Renal pelvis (tissue), 4 donors: ENCODE data around the gene PIPOX. TPM values are rescaled to one million over a fixed set of nuclear protein-coding genes. Genes with fewer than 3 reads are reported as not detected.

ENCODE experiments used
- DNase-seq: peaks from one replicate; pipeline ENCODE4 v3.0.0-alpha.2; 2013
- polyA plus RNA-seq, 3 donors: library from polyadenylated mRNA; unstranded; fragments of 120-200 nt; gene quantifications; one replicate each; pipeline ENCODE4 v1.2.1, GENCODE V29; 2013; ENCODE audit not compliant: insufficient read length in 3 of 3

PIPOX gene
- polyA plus RNA-seq, 3 donors: 8.9 to 11.9 (median 11.0) TPM

DNA sequence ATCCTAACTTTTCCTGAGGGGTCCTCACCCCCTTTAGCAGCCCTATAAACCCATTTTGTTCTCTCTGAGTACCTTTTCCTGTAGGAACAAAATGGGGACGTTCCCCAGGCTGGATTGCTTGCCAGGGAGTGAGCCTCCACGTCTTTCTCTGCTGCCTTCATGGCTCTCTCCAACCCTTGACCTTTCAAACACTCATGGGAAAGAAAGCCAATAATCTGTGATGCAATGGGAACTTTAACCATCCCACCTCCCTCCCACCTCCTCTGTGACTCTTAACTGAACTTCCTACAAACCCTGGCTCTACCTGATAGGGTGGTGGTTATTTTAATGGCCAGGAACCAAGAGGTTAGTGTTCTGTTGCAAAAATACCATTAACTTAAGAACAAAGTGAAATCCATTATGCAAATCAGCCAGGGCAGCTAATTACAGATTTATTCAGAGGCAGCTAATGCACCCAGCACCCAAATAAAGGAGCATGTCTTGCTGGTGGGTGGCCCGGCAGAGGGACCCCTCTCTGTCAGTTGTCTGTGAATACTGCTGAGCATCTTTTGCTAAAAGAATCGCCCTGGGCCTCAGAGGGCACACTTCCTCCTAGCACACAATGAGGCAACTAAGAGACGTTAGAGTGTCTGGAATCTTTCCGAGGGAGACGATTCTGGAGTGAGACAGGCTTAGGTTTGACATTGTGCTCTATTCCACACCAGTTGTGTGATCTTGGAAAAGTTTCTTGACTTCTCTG lies 3.0 kb downstream of the PIPOX start:
- DNase-seq: no peak

DNA sequence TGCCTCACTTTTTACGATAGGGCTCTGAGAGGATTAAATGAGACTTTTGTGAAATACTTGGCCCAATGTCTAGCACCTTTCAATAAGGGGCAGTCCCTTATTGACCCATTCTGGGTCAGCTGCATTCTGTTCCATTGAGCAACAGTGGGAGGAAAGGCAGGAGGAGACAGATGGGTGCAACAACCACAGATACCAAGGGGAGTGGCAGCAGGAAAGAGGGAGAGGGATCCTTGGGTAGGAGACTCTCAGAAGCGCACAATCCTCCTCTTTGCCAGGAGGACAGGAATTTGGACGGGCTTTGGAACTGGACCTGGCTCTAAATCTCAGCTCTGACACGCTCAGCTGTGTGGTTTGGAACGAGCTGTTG lies 3.5 kb downstream of the PIPOX start:
- no peak for DNase-seq

DNA sequence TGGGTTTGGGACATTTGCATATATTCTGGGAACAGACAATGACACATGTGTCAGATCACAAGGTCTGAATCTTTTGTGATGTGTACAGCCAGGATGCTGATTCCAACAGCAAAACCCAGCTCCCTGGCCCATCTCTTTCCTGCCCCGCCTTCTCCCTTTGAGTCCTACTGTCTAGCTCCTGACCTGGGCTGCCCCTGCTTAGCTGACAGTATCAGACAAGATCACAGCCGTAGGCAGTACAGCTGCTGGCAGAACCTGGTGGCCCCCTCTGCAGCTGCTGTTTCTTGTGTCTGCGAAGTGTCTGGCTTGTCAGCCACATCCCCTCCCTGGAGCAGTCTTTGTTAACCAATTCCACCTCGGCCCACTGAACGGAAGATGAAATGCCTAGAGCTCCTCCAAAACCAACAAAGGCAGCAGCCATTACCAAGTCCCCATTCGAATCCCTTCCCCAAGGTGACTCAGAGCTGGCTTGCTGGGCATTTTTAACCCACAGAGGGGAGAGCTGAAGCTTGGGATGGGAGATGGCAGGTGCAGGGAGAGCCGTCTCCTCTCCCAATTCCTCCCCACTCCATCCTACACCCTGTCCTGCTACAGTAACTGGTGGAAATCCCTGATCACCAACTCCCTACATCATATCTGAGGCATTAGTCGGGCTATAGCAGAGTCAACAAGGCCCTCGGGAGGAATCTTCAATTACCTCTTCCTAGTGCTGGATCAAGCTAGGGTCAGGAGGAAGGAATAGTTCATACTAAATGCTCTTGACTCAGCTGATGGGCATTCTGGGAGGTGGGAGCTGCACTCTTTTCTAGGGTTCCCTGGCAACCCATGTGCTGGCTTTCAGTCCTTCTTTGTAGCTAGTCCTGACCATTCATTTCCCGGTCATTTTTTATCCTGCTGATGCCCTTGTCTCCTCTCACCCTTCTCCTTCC lies 5.8 kb downstream of the PIPOX start:
- no peak for DNase-seq

DNA sequence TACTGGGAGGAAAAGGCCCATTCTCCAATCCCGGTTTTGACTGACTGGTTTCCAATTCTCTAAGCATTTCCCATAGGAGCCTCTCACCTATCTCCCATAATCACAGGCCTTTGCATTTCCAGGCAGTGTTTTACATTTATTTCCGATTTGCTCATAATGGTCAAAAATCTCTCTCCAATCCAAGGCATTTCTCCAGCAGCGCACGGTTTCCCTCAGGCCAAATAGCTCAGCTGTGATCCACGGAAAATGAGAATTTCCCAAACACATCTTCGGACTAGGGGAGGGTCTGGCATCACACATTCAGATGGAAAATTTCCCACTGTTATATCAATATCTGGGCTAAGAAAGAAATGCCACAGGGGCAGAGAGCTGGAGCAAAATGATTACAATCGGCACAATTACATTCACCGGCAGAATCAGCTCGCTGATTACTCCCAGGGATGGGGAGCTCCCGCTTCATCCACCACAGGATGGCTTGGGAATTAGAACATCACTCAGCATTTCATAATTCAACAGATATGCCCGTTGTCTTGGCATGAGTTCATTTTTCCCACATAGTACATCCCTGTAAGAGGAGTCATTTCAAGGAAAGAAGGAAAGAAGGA lies 6.7 kb downstream of the PIPOX start:
- DNase-seq: no peak

DNA sequence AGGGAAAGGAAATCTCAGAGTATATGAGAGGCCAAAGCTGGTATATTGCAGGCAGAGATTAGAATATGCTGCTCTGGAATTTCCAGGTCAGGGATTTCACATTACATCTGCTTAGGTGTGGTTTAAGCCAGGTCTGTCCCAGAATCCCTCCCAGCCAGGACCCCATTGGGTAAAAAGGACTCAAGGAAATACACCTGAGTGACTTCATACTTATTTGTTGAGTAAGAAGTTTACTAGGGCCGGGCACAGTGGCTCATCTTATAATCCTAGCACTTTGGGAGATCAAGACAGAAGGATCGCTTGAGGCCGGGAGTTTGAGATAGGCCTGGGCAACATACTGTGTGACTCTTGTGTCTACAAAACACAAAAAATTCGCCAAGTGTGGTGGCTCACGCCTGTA lies 7.2 kb downstream of the PIPOX start:
- DNase-seq: no peak

DNA sequence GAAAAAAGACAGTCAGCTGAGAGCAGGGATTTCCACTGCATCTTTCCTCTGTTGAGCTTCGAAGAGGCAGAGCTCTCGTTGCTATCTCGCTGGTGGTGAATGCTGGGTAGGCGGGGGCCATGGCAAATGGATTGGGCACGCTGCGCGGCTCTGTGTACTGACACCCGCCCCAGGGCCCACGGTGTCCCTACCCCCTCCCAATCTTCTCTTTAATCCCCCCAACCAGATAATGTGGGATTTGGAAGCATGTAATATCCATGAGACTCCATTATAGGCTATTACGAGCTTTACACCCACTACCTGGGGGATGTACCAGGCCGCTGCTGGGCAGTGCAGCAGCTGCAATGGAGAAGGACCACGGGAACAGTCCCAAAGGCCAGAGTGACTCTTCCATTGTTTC lies 8.3 kb downstream of the PIPOX start:
- DNase-seq: no peak

DNA sequence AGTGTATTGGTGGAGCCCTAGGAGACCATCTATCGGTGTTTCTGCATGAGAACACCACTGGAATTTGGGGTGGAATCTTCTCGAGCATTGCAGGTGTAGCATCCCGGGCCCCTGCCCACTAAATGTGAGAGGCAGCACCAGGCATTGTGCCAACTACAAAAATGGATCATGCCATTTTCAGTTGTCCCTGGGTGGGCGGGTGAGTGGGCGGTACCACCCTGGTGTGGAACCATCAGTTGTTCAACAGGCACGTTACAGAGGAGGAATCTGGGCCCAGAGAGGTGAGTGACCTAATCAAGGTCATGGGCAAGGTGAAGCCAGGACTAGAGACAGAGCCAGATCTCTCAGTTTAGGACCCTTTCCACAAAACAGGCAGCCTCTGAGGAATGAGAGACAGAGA lies 8.8 kb downstream of the PIPOX start:
- no peak for DNase-seq

DNA sequence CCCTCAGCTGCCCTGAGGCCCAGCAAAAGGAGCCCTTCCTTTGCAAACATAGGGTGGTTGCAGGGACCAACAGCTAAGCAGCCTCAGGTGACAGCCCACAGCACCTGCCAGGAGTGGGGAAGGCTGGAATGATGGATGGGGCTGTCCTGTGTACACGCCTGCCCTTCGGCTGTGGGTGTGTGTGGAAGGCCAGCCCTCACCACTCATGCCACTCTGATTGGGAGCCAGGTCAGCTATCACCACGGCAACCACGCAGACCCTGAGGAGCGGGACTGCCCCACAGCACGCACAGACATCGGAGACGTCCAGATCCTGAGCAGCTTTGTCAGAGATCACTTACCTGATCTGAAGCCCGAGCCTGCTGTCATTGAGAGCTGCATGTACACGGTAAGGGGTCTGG lies 11.9 kb downstream of the PIPOX start:
- DNase-seq: no peak

DNA sequence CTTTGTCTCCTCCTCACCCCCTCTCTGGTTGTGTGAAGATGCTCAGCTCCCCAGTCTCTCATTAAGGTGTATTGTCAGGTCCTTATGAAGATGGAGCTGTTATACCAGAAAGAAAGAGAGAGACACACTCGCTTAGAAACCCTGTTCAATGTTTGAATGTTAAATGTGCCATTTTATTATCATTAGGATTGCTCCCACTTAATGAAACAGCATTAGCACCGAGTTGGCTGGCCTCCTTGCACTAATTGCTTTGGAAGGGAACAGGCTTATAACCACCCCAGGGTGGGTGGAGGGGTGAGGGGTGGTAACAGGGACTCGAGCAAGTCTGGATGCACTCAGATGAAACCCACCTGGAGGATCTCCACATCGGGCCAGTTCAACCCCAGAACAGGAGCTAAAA lies 14.4 kb downstream of the PIPOX start:
- no peak for DNase-seq

DNA sequence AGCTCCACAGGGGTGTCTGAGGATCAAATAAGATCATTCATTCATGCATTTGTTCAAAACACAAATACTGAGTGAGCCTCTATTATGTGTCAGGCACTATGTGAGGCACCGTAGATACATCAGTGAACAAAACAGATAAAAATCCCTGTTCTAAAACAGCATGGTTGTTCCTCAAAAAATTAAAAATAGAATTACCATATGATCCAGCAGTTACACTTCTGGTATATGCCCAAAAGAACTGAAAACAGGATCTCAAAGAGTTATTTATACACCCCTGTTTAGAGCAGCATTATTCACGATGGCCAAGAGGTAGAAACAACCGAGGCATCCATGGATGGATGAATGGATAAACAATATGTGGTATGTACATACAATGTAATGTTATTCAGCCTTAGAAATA lies 15.4 kb downstream of the PIPOX start:
- DNase-seq: no peak

DNA sequence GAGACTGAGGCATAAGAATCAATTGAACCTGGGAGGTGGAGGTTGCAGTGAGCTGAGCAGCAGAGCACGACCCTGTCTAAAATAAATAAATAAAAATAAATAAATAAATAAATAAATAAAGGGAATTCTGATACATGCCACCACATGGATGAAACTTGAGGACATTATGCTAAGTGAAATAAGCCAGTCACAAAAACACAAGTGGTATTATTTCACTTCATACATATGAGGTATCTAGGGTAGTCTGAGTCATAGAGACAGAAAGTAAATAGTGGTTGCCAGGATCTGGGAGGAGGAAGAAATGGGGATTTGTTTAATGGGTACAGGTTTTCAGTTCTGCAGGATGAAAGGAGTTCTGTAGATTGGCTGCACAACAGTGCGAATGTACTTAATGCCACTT lies 16.3 kb downstream of the PIPOX start:
- DNase-seq: no peak

DNA sequence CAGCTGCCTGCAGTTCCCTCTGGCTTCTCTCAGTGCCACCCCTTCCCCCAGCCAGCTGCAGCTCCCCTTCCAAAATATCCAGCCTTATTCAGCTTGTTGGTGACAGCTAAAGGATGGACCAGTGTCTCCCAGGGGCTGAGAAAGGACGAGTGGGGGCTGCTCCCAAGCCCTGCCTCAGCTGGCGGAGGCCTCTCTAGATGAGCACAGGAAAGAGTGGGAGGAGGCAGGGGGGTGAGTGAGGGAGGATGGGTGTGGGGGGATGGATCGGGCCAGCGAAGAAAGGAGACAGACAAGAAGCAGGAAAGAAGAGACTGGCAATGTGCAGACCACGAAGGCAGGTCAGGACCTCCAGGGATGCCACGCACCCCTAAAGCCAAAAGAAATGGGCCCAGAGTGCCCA lies 17.5 kb downstream of the PIPOX start:
- no peak for DNase-seq

DNA sequence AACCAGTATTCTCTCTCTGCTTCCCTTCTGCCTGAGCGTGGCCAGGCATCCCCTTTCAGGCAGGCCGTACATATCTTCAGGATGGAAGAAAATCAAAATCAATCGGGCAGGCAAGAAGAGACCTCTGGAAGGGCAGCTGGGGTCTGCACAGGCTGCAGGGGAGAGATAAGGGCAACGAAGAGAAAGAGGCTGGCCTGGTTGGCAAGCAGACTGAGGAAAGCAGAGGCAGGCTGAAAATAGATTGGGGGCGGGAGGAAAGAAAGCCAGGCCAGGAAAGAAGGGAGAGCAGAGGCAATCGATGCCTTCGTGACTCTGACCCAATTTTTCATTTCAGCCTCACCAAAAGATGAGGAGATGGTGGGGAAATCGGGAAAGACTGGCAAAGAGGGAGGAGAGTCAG lies 18.1 kb downstream of the PIPOX start:
- DNase-seq: no peak

DNA sequence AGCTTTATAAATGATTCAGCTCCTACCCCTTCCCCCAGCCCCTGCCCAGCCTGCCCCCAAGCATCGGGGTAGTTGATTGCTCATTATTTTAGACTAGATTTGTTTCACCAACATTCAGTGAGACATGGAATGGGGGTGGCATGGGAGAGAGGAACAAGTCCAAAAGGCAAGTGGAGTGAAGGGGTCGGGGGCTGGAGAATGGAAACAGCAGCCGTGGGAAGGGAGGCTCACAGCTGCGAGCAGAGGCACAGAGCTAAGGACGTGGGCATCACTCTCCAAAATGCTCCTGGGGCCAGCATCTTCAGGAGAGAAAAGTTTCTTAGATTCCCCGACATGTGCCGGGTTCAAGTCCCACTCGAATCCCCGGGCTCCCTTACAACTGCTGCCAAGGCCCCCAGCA lies 19.3 kb downstream of the PIPOX start:
- DNase-seq: no peak

DNA sequence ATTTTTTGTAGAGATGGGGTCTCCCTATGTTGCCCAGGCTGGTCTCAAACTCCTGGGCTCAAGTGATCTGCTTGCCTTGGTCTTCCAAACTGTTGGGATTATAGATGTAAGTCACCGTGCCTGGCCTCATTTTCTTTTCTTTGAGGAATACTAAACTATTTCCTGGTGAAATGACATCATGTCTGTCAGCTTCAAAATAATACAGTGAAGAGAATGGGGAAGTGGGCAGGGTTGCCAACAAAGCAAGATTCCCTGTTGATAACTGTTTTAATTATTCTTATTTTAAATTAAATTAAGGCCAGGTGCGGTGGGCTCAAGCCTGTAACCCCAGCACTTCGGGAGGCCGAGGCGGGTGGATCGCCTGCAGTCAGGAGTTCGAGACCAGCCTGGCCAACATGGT lies 21.1 kb downstream of the PIPOX start:
- DNase-seq: no peak

DNA sequence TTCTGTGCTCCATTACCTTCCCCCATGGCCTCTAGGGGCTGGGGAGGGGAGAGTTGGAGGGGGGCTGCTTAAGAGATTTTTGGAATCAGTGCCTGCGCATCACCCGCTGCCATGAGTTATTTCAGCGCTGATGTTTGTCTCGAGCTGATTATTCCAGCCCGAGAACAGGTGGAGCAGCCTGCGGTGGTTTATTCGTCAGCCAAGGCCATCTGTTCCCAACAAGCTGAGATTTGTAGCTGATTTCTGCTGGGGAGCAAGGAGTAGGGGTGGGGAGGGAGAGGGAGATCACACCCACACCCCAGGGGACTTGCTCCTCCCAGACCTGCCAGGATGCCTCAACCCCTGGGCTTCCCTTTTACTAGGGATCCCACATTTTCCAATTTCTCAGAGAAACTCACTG lies 23.1 kb downstream of the PIPOX start:
- no peak for DNase-seq

DNA sequence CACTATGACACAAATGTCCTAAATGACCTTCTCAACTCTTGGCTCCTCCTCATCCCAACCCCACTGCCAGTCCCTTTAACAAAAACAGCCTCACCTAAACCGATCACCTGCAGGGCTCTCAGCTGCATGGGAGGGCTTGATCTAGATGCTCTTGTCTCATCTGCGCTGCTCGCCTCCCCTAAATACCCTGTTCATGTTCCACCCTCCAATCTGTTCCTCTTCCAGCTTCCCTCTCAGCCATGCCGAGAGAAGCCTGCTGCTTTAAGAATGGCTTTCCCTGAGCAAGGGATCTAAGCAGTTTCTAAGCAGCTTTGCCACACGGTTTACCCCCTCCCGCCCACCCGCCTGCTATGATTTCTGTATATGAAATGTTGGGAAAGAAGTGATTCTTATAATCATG lies 23.7 kb downstream of the PIPOX start:
- no peak for DNase-seq

DNA sequence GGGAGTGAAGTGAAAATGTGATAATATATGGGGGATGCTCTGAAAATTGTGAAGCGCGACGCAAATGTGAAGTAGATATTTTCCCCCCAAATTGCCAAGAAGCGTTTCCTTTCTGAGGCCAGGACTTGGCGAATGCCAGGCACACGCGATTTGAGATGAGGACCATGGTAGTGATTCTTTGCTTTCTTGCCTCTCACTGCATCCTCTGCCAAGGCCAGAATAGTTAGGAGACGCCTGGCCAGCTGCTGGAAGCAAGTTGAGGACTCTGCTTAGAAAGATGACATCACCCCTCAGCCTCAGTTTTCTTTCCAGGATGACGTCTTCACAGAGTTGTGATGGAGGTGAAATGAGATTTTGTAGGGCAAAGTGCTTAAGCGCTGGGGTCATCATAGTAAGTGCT lies 25.9 kb downstream of the PIPOX start:
- DNase-seq: no peak

DNA sequence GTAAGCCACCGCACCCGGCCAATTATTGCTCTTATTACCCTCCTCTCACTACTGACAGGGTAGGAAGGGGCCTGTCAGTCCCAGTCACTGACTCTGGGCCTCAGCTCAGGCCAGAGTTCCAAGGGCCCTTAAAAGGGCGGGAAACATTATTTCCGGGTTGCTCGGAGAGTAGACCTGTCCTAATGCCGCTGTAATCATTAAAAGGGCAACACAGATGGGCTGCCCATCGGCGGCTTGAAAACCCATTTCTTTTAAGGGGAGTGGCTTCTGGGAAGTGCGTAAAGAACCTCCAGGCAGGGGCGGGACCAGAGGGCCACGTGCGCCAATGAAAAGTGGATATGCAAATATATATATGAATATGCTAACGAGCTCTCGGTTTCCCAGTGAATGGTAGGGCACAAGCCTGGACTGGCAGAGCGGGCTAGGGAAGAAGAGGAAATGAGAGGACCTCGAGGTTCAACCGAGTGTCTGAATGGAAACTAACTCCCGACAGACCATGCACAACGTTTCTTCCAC lies 26.6 kb downstream of the PIPOX start:
- no peak for DNase-seq

DNA sequence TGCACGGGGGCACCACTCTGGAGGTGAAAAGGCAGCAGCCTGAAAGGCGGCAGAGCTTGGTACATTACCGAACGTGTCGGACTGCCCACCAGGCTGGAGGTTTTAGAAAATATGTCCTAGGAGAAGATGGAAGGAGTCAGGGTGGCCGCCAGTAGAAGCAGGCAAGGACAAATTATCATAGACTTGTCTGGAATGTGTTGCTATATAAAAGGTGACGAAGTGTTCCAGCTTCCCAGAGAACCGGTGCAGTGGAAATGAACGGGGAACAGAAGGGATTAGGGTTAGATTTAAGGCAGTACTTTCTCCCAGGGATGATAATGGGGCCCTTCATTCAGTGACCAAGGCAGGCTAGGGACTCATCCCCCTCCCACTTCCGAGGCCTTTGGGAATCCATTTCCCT lies 27.4 kb downstream of the PIPOX start:
- DNase-seq: no peak

DNA sequence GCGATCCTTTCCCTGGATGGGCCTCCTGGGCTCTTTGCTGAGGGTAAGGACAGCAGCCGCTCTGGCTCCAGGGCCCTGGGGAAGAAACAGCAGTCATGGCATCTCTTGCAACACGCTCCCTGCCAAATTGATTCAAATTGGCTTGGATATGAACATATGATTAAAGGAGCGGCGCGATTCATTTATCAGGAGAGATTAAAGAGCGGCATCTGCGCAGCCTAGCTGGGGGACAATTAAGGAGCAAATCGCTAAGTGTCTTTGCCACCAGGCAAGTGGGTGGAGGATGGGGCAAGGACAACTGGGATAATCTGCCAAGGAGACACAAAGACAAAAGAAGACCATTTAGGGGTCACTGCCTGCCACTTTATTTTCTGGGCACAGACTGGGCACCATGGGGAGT lies 27.8 kb downstream of the PIPOX start:
- DNase-seq: no peak

DNA sequence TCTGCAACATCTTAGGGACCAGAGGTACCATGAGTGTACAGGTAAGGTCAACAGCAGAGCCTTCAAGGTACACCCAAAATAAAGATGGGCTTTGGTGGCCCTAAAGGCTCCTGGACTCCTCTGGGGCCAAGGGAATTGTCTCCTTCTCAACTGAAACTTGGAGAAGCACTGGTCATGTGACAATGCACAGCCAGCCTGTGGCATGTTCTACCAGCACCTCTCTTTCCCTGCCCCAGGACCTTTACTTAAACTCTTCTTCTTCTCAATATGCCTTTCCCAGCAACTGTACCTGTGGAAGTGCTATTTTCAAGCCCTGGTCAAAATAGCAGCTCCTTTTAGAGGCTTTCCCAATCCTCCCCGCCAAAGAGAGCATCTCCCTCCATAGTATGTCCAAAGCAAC lies 28.4 kb downstream of the PIPOX start:
- no peak for DNase-seq

DNA sequence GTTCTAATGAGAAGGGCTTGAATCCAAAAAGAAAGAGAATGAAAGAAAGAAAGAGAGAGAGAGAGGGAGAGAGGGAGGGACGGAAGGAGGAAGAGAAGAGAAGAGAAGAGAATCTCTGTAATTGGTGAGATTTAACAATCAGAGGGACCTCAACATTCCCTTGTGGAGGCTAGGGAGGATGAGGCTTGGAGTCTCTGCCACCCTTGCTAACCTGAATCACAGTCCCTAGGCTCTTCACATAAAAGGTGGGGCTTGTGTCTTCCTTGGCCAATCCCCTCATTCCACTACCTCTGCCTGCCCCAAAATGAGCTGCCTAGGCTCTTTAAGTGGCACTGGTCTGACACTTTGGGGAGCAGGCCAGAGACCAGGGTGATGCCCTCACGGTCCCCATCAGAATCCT lies 30.1 kb downstream of the PIPOX start:
- no peak for DNase-seq
